Measurements from ENCODE around the gene CACNA1I.

Gene CACNA1I

GRCh38 chr22:39598017-39598965, 27.7 kb downstream of the CACNA1I start:
- peak; percentile 82 for DNase-seq

DNA sequence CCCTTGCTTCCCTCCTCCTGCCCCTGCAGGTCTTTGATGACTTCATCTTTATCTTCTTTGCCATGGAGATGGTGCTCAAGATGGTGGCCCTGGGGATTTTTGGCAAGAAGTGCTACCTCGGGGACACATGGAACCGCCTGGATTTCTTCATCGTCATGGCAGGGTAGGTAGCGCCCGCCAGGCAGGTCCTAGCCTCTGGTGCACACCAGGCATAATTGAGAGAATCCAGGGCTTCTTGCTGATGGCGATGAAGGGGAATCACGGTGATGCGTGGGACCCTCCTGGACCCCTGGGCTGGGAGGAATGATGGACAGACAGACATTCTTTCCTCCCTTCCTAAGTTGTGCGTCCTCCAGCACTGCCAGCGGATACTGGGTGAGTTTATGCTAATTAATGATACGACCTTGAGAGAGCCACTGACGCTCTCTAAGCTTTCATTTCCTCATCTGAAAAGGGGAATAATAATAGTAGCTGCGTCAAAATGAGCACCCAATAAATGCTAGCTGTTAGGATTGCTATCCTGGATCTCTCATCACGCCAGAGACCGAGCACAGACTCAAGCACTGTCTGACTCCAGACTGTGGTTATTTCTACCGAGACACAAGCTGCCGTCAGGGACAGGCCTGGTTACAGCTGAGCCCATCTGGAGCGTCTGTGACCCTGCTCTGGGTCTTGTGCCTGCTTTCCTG, 30.1 kb downstream of the CACNA1I start:
- DNase-seq: no peak

DNA sequence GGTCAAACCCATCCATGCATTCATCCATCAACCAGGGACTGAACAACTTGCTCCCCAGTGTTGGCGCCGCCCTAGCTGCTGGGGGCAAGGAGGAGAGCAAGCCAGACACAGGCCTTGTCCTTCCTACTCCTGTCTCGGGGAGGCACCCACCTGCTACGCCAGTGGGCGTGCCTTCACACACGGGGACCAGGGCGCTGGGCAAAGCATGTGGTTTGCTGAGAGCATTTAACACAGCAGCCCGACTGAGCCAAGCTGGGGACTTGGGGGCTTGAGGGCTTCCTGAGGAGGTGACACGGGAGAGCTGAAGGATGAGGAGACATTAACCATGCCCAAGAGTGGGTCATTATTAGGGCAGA, 30.6 kb downstream of the CACNA1I start:
- DNase-seq: no peak

GRCh38 chr22:39603345-39603744, 32.8 kb downstream of the CACNA1I start:
- no peak for DNase-seq

DNA sequence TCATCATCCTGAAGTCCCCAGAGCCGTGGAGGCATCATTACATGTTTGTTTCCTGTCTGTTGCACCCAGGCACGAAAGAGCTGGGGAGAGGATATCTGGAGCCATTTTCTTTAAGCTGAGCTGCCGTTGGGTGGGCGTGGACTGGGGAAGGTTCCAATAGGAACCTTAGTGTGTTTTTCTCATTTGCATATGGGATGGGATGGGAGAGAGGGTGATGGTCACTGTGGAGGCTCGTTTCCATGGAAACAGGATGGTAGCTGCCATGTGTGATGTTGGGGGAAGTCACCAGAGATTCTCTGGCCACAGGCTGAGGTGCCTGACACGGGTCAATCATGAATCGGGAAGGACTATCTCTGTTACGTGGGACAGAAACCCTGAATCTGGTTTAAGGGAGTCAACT, 39.7 kb downstream of the CACNA1I start:
- peak; percentile 21 for DNase-seq

GRCh38 chr22:39610766-39611165, 40.2 kb downstream of the CACNA1I start:
- DNase-seq: no peak

- DNase-seq: no peak
These were observed 40.8 kb downstream of the CACNA1I start for GRCh38 chr22:39611360-39611759.

- DNase-seq: no peak
These were observed 42.4 kb downstream of the CACNA1I start for GRCh38 chr22:39612811-39613548.

- DNase-seq: no peak
These were observed 43.0 kb downstream of the CACNA1I start for GRCh38 chr22:39613549-39613921.

DNA sequence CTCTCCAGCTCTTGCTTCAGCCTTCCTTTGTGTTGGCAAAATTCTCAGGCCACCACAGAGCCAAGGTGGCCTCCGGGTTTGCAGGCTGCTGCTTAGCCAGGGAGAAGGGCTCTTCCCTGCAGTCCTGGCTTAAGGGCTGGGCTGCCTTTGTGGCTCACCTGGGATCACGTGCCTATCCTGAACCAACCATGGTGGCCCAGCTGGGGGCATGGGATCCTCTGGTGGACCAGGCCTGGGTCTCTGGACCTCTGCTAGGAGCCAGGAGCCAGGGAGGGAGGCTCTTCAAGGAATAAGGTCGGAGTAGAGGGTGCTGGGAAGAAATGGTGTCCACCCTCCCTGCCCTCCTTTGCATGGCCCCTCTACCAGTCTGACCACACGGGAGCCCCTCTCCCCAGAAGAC, 43.9 kb downstream of the CACNA1I start:
- no peak for DNase-seq

DNA sequence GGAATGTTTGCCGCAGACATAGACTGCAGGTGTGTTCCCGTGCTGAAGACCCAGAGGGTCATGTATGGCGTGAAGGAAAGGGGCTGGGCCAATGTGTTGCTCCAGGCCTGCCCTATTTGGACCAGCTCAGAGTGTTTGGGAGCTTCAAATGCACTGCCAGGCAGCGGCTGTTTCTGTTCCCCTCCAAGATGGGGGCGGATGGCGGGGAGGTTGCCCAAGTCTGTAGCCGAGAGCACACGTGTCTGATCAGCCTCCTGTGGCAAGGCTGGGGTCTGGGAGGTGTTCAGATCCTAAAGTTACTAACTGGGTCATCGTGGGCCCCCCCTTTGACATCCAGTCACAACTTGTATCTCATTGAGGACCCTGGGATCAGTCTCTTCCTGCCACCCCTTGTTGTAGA, 45.5 kb downstream of the CACNA1I start:
- DNase-seq: no peak

DNA sequence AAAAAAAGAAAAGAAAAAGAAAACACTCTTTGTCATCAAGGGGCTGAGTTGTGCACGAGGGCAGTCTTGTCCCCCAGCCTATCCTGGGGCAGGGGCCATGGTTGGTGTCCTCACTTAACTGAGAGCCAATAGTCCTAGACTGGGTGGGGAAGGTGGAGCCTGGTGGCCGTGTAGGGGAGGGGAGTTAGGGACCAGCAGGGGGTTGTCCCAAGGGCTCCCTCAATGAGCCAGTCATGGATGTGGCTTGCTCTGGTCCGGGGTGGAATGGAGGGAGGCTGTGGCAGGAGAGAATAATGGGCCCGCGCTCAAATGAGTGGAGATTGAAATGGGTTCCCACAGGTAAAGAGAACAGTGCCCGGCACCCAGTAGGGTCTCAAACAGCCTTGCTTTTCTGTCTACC, 46.2 kb downstream of the CACNA1I start:
- DNase-seq: no peak

GRCh38 chr22:39617342-39617741, 46.8 kb downstream of the CACNA1I start:
- no peak for DNase-seq

DNA sequence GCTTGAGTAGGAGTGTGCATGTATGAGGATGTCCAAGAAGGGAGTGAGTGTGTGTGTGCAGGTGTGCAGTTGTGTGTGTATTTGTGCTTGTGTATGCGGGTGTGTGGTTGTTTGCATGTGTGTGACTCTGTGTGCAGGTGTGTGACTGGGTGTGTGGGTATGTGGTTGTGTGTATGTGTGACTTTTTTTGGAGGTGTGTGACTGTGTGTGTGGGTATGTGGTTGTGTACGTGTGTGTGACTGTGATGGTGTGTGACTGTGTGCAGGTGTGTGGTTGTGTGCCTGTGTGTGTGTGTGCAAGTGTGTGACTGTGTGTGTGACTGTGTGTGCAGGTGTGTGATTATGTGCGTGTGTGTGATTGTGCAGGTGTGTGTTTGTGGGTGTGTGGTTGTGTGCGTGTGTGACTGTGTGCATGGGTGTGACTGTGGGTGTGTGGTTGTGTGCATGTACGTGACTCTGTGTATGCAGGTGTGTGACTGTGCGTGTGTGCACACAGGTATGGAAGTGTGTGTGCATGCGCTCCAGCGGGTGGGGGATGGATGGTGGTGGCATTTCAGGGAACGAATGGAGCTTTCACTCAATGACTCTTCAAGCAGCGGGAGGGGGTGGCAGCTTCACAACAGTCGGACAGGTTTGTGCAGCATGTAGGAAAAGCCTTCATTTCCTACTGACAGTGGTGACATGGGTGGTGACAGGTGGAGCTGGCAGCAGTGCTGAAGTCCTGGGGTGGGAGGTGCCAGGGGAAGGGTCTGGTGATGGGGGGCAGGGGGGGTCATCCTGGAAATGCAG, 47.6 kb downstream of the CACNA1I start:
- DNase-seq: no peak

DNA sequence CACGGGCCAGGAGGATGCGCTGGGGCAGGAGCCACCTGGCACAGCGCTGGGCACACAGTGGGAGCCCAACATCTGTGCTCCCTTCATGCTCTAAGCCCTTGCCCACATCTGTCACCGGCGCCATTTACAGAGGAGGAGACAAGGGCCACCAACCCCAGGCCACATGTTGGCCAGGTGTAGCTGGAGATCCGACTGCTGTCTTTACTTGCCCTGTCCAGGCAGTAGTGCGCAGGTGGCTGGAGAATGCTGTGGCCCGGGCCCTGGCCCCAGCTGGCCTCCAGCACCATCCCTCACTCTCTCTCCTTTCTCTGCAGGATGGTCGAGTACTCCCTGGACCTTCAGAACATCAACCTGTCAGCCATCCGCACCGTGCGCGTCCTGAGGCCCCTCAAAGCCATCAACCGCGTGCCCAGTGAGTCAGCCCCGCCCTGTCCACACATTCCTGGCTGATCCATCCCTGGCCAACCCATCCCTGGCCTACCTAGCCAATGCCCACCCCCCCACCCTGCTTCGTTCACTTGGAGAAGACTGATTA, 48.5 kb downstream of the CACNA1I start:
- no peak for DNase-seq

GRCh38 chr22:39620924-39621690, 50.6 kb downstream of the CACNA1I start:
- no peak for DNase-seq

DNA sequence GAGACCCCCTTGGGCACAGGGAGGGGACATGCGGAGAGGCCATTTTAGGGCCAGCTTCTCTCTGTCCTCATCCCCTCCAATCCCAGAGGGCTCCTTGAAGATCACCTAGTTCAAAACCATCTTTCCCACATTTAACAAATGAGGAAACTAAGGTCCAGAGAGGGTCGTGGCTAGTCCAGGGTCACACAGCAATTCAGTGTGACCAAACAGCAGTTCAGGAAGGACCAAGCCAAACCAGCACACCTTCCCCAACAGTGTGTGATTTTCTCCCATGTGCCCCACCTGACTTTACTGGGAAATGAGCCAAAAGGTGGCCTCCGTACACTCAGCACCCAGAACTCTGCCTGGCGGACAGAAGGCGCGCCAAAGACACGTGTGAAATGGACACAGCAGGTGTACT, 51.3 kb downstream of the CACNA1I start:
- no peak for DNase-seq

- DNase-seq: no peak
These were observed 52.4 kb downstream of the CACNA1I start for GRCh38 chr22:39622881-39623367.

DNA sequence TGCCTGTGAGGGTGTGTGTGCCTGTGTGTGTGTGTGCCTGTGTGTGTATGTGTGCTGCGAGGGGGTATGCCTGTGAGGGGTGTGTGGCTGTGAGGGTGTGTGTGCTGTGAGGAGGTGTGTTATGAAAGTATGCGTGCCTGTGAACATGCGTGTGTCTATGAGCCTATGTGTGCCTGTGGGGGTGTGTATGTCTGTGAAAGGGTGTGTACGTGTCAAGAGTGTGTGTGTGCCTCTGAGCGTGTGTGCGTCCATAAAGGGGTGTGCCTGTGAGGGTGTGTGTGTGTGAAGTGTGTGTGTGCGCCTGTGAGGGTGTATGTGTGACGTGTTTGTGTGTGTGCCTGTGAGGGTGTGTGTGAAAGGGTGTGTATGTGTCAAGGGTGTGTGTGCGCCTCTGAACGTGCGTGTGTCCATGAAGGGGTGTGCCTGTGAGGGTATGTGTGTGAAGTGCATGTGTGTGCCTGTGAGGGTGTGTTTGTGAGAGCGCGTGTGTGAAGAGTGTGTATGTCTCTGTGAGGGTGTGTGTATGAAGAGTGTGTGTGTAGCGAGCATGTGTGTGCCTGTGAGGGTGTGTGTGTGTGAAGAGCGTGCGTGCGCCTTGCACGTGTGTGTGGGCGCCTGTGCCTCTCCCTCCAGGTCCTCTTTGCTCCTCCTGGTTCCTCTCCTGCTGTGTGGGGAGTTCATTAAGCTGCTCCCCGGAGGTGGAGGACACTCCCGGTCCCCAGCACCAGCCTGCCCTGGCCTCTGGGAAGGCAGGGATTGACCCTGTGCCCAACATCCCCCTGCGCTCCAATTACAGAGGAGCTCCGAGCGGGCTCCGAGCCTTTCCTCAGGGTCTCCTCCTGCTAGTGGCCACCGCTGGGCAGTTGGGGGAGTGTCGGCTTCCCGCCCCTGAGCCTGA, 53.3 kb downstream of the CACNA1I start:
- no peak for DNase-seq

DNA sequence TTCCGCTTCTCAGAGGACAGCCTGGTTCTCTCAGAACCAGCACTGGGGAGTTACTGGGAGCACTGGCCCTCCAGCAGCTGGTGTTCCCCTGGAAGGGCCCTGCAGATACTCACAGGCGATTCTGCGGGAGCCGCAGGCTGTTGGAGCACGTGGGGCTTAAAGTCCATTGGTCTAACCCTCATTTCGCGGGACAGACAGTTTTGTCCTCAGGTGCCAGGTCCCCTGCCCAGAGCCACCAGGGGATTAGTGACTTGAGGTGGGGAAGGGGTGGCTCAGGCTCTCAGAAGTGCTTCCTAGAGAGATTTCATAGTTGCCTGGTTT, 53.9 kb downstream of the CACNA1I start:
- no peak for DNase-seq
